B cell (primary cell): ENCODE results near the gene MAF. TPM values are rescaled to one million over a fixed set of nuclear protein-coding genes. Genes with fewer than 3 reads are reported as not detected.

Experiments
- ATAC-seq: fragments of 200-7000 bp; cut with Tn5 transposase; one replicate; pipeline ENCODE4 v1.10.0; 2021; ENCODE audit warnings: low read depth, mild to moderate bottlenecking, moderate number of reproducible peaks, moderate library complexity
- CTCF ChIA-PET: fragments of 350-600 bp; sonication (Branson Sonifier 250); formaldehyde crosslinking; loops from one replicate; lab custom pipeline; 2021; ENCODE audit warnings: antibody characterized with exemption, inconsistent platforms; lab: Charles Lee
- POLR2A ChIA-PET: fragments of 350-600 bp; sonication (Branson Sonifier 250); formaldehyde crosslinking; loops from one replicate; lab custom pipeline; 2021; ENCODE audit warnings: antibody characterized with exemption; lab: Charles Lee
- DNase-seq: peaks from one replicate; pipeline ENCODE4 v3.0.0; 2013
- H2AFZ ChIP-seq: 2 replicates; pipeline ENCODE4 v1.6.1; 2012; ENCODE audit warnings: mild to moderate bottlenecking, low read depth, low read length; ENCODE audit not compliant: insufficient read depth, poor library complexity, severe bottlenecking
- H3K27ac ChIP-seq, 2 donors: 1 replicate in 1 of 2; 2 replicates in 1 of 2; pipeline ENCODE4 v1.5.1; 2012 to 2013; ENCODE audit warnings: low read length in 2 of 2, mild to moderate bottlenecking in 2 of 2, moderate library complexity in 1 of 2
- H3K27me3 ChIP-seq, 4 experiments: fragments of 200-600 bp in 1 of 4; sonication (generic) in 1 of 4; replicated peaks in 1 of 4; 1 replicate in 2 of 4; 2 replicates in 2 of 4; pipeline versions ENCODE4 v1.6.1 to v1.7.0; 2013 to 2016; ENCODE audit warnings: low read length in 3 of 4, mild to moderate bottlenecking in 2 of 4, mixed read lengths in 1 of 4, moderate library complexity in 1 of 4; ENCODE audit not compliant: insufficient read depth in 4 of 4, control insufficient read depth in 3 of 4; ENCODE audit errors: control extremely low read depth in 1 of 4
- H3K36me3 ChIP-seq, 2 experiments: replicated peaks in 1 of 2; 1 replicate in 1 of 2; 2 replicates in 1 of 2; pipeline versions ENCODE4 v1.6.1 to v1.7.1; 2013; ENCODE audit warnings: low read length in 1 of 2; ENCODE audit not compliant: insufficient read depth in 2 of 2, control insufficient read depth in 1 of 2; ENCODE audit errors: control extremely low read depth in 1 of 2, extremely low read depth in 1 of 2
- H3K4me1 ChIP-seq, 2 donors: fragments of 200-600 bp in 1 of 2; sonication (generic) in 1 of 2; 1 replicate in 1 of 2; 2 replicates in 1 of 2; pipeline versions ENCODE4 v1.5.1 to v1.6.1; 2013 to 2017; ENCODE audit warnings: low read length in 2 of 2; ENCODE audit not compliant: control insufficient read depth in 2 of 2, insufficient read depth in 2 of 2
- H3K4me2 ChIP-seq: replicated peaks from 2 replicates; pipeline ENCODE3; 2012; ENCODE audit warnings: mild to moderate bottlenecking, low read depth, low read length; ENCODE audit not compliant: poor library complexity, severe bottlenecking
- H3K4me3 ChIP-seq, 5 experiments: fragments of 200-600 bp in 1 of 5; sonication (generic) in 1 of 5; 1 replicate in 3 of 5; 2 replicates in 2 of 5; pipeline versions ENCODE4 v1.5.1 to v1.7.0; 2011 to 2016; ENCODE audit warnings: low read length in 4 of 5, mild to moderate bottlenecking in 4 of 5, low read depth in 2 of 5, control low read depth in 1 of 5, moderate library complexity in 1 of 5; ENCODE audit not compliant: insufficient read depth in 1 of 5; ENCODE audit errors: control extremely low read depth in 1 of 5, extremely low read depth in 1 of 5
- H3K79me2 ChIP-seq: fragments of 200-600 bp; sonication (generic); one replicate; pipeline ENCODE4 v1.6.0; 2016; ENCODE audit warnings: low read length; ENCODE audit not compliant: control insufficient read depth, insufficient read depth
- H3K9ac ChIP-seq: fragments of 200-600 bp; sonication (generic); 2 replicates; pipeline ENCODE4 v1.6.1; 2017; ENCODE audit warnings: mild to moderate bottlenecking, low read length, moderate library complexity
- H3K9me3 ChIP-seq, 3 donors: one replicate each; pipeline versions ENCODE4 v1.6.1 to v1.7.1; 2013; ENCODE audit warnings: low read length in 2 of 3; ENCODE audit not compliant: control insufficient read depth in 2 of 3, insufficient read depth in 1 of 3; ENCODE audit errors: control extremely low read depth in 1 of 3
- H4K20me1 ChIP-seq: 2 replicates; pipeline ENCODE4 v1.6.0; 2012; ENCODE audit warnings: mild to moderate bottlenecking, low read length; ENCODE audit not compliant: insufficient read depth, control insufficient read depth, poor library complexity, severe bottlenecking
- H3K27ac Mint-ChIP-seq: one replicate; pipeline ENCODE4 v1.8.0; 2021; ENCODE audit warnings: mixed read lengths
- H3K27me3 Mint-ChIP-seq: one replicate; pipeline ENCODE4 v1.8.0; 2021; ENCODE audit warnings: mixed read lengths
- H3K4me1 Mint-ChIP-seq: one replicate; pipeline ENCODE4 v1.8.0; 2021; ENCODE audit warnings: mixed read lengths
- H3K4me3 Mint-ChIP-seq: one replicate; pipeline ENCODE4 v1.8.0; 2021; ENCODE audit warnings: mixed read lengths
- H3K9me3 Mint-ChIP-seq: one replicate; pipeline ENCODE4 v1.8.0; 2022; ENCODE audit warnings: mixed read lengths; ENCODE audit not compliant: insufficient read depth
- EZH2 ChIP-seq: IDR thresholded peaks from 2 replicates; pipeline ENCODE4 v1.6.1; 2012; ENCODE audit warnings: borderline replicate concordance, low read depth, mild to moderate bottlenecking, moderate library complexity, low read length; ENCODE audit not compliant: insufficient read depth, poor library complexity, severe bottlenecking
- WGBS: methylation state at CpG from one replicate; pipeline ENCODE4 v1.1.5; 2013; ENCODE audit warnings: missing lambda C conversion rate; ENCODE audit not compliant: insufficient coverage; 5-methylcytosine and 5-hydroxymethylcytosine counted together
- intact Hi-C: fragments of 100-400 bp; cut with micrococcal nuclease; formaldehyde crosslinking; loops from one replicate; pipeline ENCODE4 v1.10.0; 2022
- polyA plus RNA-seq: library from polyadenylated mRNA; depleted of rRNA; stranded (reverse); fragments of >200 nt; gene quantifications from 2 replicates; pipeline ENCODE4 v1.2.3, GENCODE V29; 2012
- total RNA-seq, 2 donors: library from RNA; stranded (reverse); fragments of 120-200 nt in 1 of 2; gene quantifications; 1 replicate in 1 of 2; 2 replicates in 1 of 2; pipeline versions ENCODE4 v1.2.3 to v1.2.4, GENCODE V29; 2013 to 2022
- TF ChIP-seq, protein P1 (sequence below): fragments of 200-600 bp; IDR thresholded peaks from one replicate; pipeline ENCODE4 v1.8.0; 2022; ENCODE audit warnings: antibody characterized with exemption, mild to moderate bottlenecking

The MAF gene
- total and polyA plus RNA-seq, 2 donors (not counting 1 experiment from before 2014, with no cell fraction given) = 0.30 to 0.49 TPM

GRCh38 chr16:79571903-79572535 is 28.5 kb downstream of the MAF start:
- no peaks in the 10 kb centered on the region for H3K36me3 ChIP-seq
- H3K27ac ChIP-seq = no peak overlapping the region
- Mint-ChIP-seq H3K4me3 (no peak overlapping the region), H3K9me3 (no peaks in the 10 kb centered on the region), H3K4me1 (no peaks in the 10 kb centered on the region), H3K27me3 (peaks cover 45% of the 10 kb centered on the region), H3K27ac (no peak overlapping the region)
- no peak overlapping the region for H3K4me3 ChIP-seq
- H3K9me3 ChIP-seq = no peaks in the 10 kb centered on the region
- H3K4me2 ChIP-seq = no peak overlapping the region
- TF ChIP-seq, protein P1, sequence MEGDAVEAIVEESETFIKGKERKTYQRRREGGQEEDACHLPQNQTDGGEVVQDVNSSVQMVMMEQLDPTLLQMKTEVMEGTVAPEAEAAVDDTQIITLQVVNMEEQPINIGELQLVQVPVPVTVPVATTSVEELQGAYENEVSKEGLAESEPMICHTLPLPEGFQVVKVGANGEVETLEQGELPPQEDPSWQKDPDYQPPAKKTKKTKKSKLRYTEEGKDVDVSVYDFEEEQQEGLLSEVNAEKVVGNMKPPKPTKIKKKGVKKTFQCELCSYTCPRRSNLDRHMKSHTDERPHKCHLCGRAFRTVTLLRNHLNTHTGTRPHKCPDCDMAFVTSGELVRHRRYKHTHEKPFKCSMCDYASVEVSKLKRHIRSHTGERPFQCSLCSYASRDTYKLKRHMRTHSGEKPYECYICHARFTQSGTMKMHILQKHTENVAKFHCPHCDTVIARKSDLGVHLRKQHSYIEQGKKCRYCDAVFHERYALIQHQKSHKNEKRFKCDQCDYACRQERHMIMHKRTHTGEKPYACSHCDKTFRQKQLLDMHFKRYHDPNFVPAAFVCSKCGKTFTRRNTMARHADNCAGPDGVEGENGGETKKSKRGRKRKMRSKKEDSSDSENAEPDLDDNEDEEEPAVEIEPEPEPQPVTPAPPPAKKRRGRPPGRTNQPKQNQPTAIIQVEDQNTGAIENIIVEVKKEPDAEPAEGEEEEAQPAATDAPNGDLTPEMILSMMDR = no peak
- TF ChIP-seq EZH2 = no peak
- no peak for DNase-seq
- CTCF ChIA-PET = no interaction called here
- 85% methylated on average over 7 of the region's 9 CpGs for WGBS
- H3K27me3 ChIP-seq = peaks cover 0 to 15% (median 2%) of the 10 kb centered on the region in 4 experiments
- intact Hi-C loops = no loop called here
- POLR2A ChIA-PET = no interaction called here
- H4K20me1 ChIP-seq = no peaks in the 10 kb centered on the region
- no peaks in the 10 kb centered on the region for H3K4me1 ChIP-seq
- ATAC-seq = no peak
- no peaks in the 10 kb centered on the region for H3K79me2 ChIP-seq
- no peak overlapping the region for H2AFZ ChIP-seq
- H3K9ac ChIP-seq = no peak overlapping the region

DNA sequence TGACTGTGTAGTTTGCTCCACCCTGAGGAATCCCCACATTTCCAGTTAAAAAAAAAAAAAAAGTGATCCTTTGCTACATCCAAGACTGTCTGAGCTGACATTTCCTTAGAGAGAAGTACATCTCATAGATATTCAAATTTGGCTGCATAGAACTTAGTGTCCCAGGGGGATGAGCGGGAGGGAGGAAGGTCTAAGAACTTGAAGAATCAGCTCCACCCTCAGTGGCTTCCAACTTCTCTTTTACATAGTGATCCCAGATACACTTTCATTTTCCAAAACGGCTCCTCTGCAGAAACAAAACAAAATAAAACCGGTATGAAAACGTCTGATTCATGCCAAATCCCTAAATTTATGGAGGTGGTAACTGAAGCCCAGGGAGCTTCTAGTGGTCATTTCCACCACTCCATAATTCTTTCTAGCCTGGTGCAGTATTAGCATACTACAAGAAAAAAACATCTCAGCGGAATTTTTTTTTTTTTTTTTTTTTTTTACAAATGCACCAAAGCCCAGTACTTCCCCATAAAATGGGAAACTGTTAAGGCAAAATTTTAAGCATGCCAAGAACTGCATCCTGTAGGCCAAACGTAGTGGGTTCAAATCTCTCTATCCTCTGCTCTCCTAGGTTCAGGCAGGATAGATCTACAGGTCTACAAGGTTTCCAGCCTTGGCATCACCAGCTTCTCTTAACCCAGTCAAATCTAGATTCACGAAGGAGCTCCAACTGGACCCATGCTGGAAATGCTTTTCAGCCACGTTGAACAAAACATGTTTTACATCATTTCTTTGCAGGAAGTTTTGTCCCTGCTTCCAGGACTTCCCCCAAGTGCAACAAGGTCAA is 29.3 kb downstream of the MAF start:
- POLR2A ChIA-PET = no interaction called here
- no peak for TF ChIP-seq EZH2
- TF ChIP-seq, protein P1 = no peak
- Histone ChIP-seq H3K79me2 (no peaks in the 10 kb centered on the region), H3K9me3 (no peaks in the 10 kb centered on the region), H3K4me2 (no peak overlapping the region), H3K4me1 (no peaks in the 10 kb centered on the region), H3K36me3 (no peaks in the 10 kb centered on the region), H2AFZ (no peak overlapping the region), H3K9ac (no peak overlapping the region), H3K27ac (no peak overlapping the region), H4K20me1 (no peaks in the 10 kb centered on the region), H3K4me3 (no peak overlapping the region), H3K27me3 (peaks cover 0 to 9% (median 2%) of the 10 kb centered on the region in 4 experiments)
- Mint-ChIP-seq H3K27ac (no peak overlapping the region), H3K4me1 (no peaks in the 10 kb centered on the region), H3K27me3 (peaks cover 37% of the 10 kb centered on the region), H3K9me3 (no peaks in the 10 kb centered on the region), H3K4me3 (no peak overlapping the region)
- CTCF ChIA-PET = no interaction called here
- WGBS = 65% methylated on average over 3 of the region's 8 CpGs
- intact Hi-C loops = no loop called here
- DNase-seq (no peak), ATAC-seq (no peak)
